GM12878 (cell line): ENCODE data around the gene SNAI1. TPM values are rescaled to one million over a fixed set of nuclear protein-coding genes. Genes with fewer than 3 reads are reported as not detected.

ENCODE experiments used
- ATAC-seq: fragments of 200-7000 bp; cut with Tn5 transposase; 3 replicates; pipeline ENCODE4 v1.9.1; 2020; ENCODE audit warnings: mild to moderate bottlenecking, moderate library complexity
- BruUV-seq: library from RNA; stranded (reverse); fragments of 400-500 nt; replicated peaks from 2 replicates; lab custom pipeline; 2021; lab: Mats Ljungman, UMichigan
- CTCF ChIA-PET: fragments of 300-600 bp; sonication (Branson Sonifier 250); formaldehyde crosslinking; extraction: SDS; loops from one replicate; lab custom pipeline; 2021; ENCODE audit warnings: inconsistent platforms; lab: Yijun Ruan, JAX
- POLR2A ChIA-PET: fragments of 350-600 bp; formaldehyde crosslinking; extraction: SDS; loops from one replicate; lab custom pipeline; 2021; ENCODE audit warnings: inconsistent platforms; lab: Charles Lee
- RAD21 ChIA-PET: fragments of 300-600 bp; sonication (Branson Sonifier 250); formaldehyde crosslinking; loops from one replicate; lab custom pipeline; 2023; ENCODE audit warnings: antibody characterized with exemption; ENCODE audit not compliant: unreplicated experiment; lab: Charles Lee
- SMC1A ChIA-PET: fragments of 300-600 bp; sonication (Branson Sonifier 250); formaldehyde crosslinking; loops from one replicate; lab custom pipeline; 2023; ENCODE audit not compliant: unreplicated experiment, uncharacterized antibody; lab: Charles Lee
- DNase-seq: peaks from one replicate; pipeline ENCODE4 v3.0.0-alpha.2; 2011; ENCODE audit warnings: low read depth, low spot score
- FAIRE-seq: peaks from 3 replicates; lab custom pipeline; 2011; peaks lifted over from hg19 to GRCh38; lab: Jason Lieb, UNC
- H2AFZ ChIP-seq: 2 replicates; pipeline ENCODE4 v1.6.0; 2011; ENCODE audit warnings: low read depth, low read length, control low read depth; ENCODE audit not compliant: control insufficient read depth
- H3K27ac ChIP-seq: 2 replicates; pipeline ENCODE4 v1.5.1; 2011; ENCODE audit warnings: control low read depth; ENCODE audit not compliant: control insufficient read depth, insufficient read depth
- H3K27me3 ChIP-seq, 2 experiments: replicated peaks in 1 of 2; 2 replicates each; pipeline versions ENCODE4 v1.6.0 to v1.6.1; 2011; ENCODE audit warnings: low read length in 1 of 2; ENCODE audit not compliant: control insufficient read depth in 2 of 2, insufficient read depth in 2 of 2
- H3K36me3 ChIP-seq, 2 experiments: 2 replicates each; pipeline ENCODE4 v1.5.1; 2011; ENCODE audit warnings: low read length in 1 of 2; ENCODE audit not compliant: control insufficient read depth in 2 of 2, insufficient read depth in 2 of 2
- H3K4me1 ChIP-seq: 2 replicates; pipeline ENCODE4 v1.6.1; 2011; ENCODE audit warnings: mild to moderate bottlenecking, low read length, moderate library complexity, mixed read lengths; ENCODE audit not compliant: control insufficient read depth, insufficient read depth
- H3K4me2 ChIP-seq: 2 replicates; pipeline ENCODE4 v1.6.0; 2011; ENCODE audit warnings: control low read depth; ENCODE audit not compliant: control insufficient read depth, insufficient read depth
- H3K4me3 ChIP-seq: fragments of 200-600 bp; sonication (generic); 2 replicates; pipeline ENCODE4 v1.5.1; 2016
- H3K79me2 ChIP-seq: 2 replicates; pipeline ENCODE4 v1.6.0; 2011; ENCODE audit warnings: low read length; ENCODE audit not compliant: control insufficient read depth, insufficient read depth
- H3K9ac ChIP-seq: 2 replicates; pipeline ENCODE4 v1.8.0; 2011; ENCODE audit warnings: low read length, control low read depth, mixed read lengths; ENCODE audit not compliant: control insufficient read depth, insufficient read depth
- H3K9me3 ChIP-seq: replicated peaks from 3 replicates; pipeline ENCODE4 v1.5.1; 2011; ENCODE audit warnings: mild to moderate bottlenecking, low read length; ENCODE audit not compliant: control insufficient read depth, insufficient read depth
- H4K20me1 ChIP-seq: 2 replicates; pipeline ENCODE4 v1.6.0; 2011; ENCODE audit not compliant: control insufficient read depth, insufficient read depth
- KDM1A ChIP-seq: fragments of 200-600 bp; sonication (generic); IDR thresholded peaks from 2 replicates; pipeline ENCODE4 v1.6.1; 2016; ENCODE audit warnings: borderline replicate concordance
- LARP7 ChIP-seq: fragments of 450-650 bp; IDR thresholded peaks from 2 replicates; pipeline ENCODE4 v1.6.1; 2017; ENCODE audit warnings: mild to moderate bottlenecking
- MYC ChIP-seq: IDR thresholded peaks from 2 replicates; pipeline ENCODE4 v1.6.1; 2011; ENCODE audit warnings: mild to moderate bottlenecking, low read length, moderate library complexity, inconsistent platforms; ENCODE audit not compliant: insufficient read depth, insufficient replicate concordance, insufficient read length, severe bottlenecking
- NFYA ChIP-seq: IDR thresholded peaks from 2 replicates; pipeline ENCODE4 v1.6.1; 2011; ENCODE audit warnings: low read depth, mild to moderate bottlenecking, low read length, improper control_type of control experiment, borderline replicate concordance
- NR2F1 ChIP-seq: fragments of 450-650 bp; conservative IDR thresholded peaks from 2 replicates; pipeline ENCODE4 v1.6.1; 2017; ENCODE audit warnings: mild to moderate bottlenecking
- PAX5 ChIP-seq: IDR thresholded peaks from 2 replicates; pipeline ENCODE4 v1.6.1; 2011; ENCODE audit warnings: low read depth, low read length, borderline replicate concordance
- RELA ChIP-seq: fragments of 450-650 bp; IDR thresholded peaks from 2 replicates; pipeline ENCODE4 v1.8.0; 2014; ENCODE audit warnings: borderline replicate concordance; ENCODE audit not compliant: partially characterized antibody
- SP1 ChIP-seq: IDR thresholded peaks from one replicate; pipeline ENCODE4 v1.6.1; 2011; ENCODE audit warnings: low read depth, low read length
- ZNF207 ChIP-seq: fragments of 450-650 bp; IDR thresholded peaks from 2 replicates; pipeline ENCODE4 v1.6.1; 2014; ENCODE audit warnings: antibody characterized with exemption, mild to moderate bottlenecking, borderline replicate concordance
- ZNF274 ChIP-seq: IDR thresholded peaks from one replicate; pipeline ENCODE4 v1.8.0; 2011; ENCODE audit not compliant: insufficient read length, insufficient read depth
- WGBS: methylation state at CpG from one replicate; pipeline ENCODE4 v1.1.6; 2016; ENCODE audit warnings: low lambda C conversion rate; ENCODE audit not compliant: insufficient replicate concordance, insufficient coverage; ENCODE audit errors: missing lambda C conversion rate; 5-methylcytosine and 5-hydroxymethylcytosine counted together
- in situ Hi-C: fragments of 300-500 bp; cut with MboI; formaldehyde crosslinking; loops from 9 replicates; pipeline ENCODE4 v1.14.3; 2018; ENCODE audit warnings: mixed read lengths
- intact Hi-C: fragments of 100-400 bp; cut with micrococcal nuclease; formaldehyde crosslinking; loops from one replicate; pipeline ENCODE4 v1.14.2; 2022; ENCODE audit not compliant: unreplicated experiment
- polyA plus RNA-seq, 11 experiments: library from polyadenylated mRNA; depleted of rRNA in 4 of 11; unstranded in 6 of 11; stranded (reverse) in 5 of 11; fragments of >200 nt; fragmentation: Nextera tagmentation in 4 of 11; fragmentation: Illumina TruSeq in 1 of 11; extraction: Ambion mirVana in 4 of 11; extraction: Trizol in 1 of 11; gene quantifications; 1 replicate in 1 of 11; 2 replicates in 10 of 11; pipeline versions ENCODE4 v1.2.1 to v1.2.3, GENCODE V29; 2011 to 2016; ENCODE audit warnings: inconsistent platforms in 2 of 11, missing spikeins in 2 of 11, low read depth in 1 of 11
- total RNA-seq, 4 experiments: library from RNA; depleted of rRNA in 3 of 4; stranded (reverse); fragments of >200 nt in 3 of 4; fragmentation: Illumina TruSeq in 1 of 4; extraction: Trizol in 1 of 4; gene quantifications; 2 replicates each; pipeline versions ENCODE4 v1.2.1 to v1.2.3, GENCODE V29; 2013 to 2021

The SNAI1 gene
- total and polyA plus RNA-seq, 10 of the 15 experiments (the other 5 are each of a cell fraction or from before 2014, with no cell fraction given), result 0.11 to 0.79 (median 0.24) TPM; not detected in 2

GRCh38 chr20:49981218-49982071 is 1.3 kb upstream of the SNAI1 start:
- Histone ChIP-seq H3K36me3 (no peaks in the 10 kb centered on the region), H3K9me3 (no peaks in the 10 kb centered on the region), H3K79me2 (no peaks in the 10 kb centered on the region), H3K27me3 (no peaks in the 10 kb centered on the region), H3K4me2 (no peak overlapping the region), H2AFZ (no peak overlapping the region), H3K4me1 (no peaks in the 10 kb centered on the region; the same call in 1 of the 2 replicates), H3K9ac (no peak overlapping the region), H4K20me1 (no peaks in the 10 kb centered on the region), H3K4me3 (no peak overlapping the region), H3K27ac (no peak overlapping the region)
- ChIA-PET RAD21 (interaction anchor here (0.7 to 11.4 kb wide), 7 partner anchors 25 to 188 kb away, joined by 3 to 234 read pairs (median 3); no protein-coding TSS in a partner anchor), SMC1A (interaction anchor here (0.9 to 4.6 kb wide), 9 partner anchors 20 to 187 kb away, joined by 3 to 93 read pairs (median 4); no protein-coding TSS in a partner anchor), CTCF (interaction anchor here (0.6 to 14.7 kb wide), 22 partner anchors 8 to 197 kb away, joined by 3 to 369 read pairs (median 4); partner anchors contain the start of gene UBE2V1), POLR2A (interaction anchor here (0.7 to 1.1 kb wide), 2 partner anchors 88 to 128 kb away, joined by 3 to 5 read pairs; no protein-coding TSS in a partner anchor)
- no TSS peak for BruUV-seq
- no peak for TF ChIP-seq RELA
- TF ChIP-seq MYC, result no peak
- intact Hi-C loops (no loop called here), in situ Hi-C loops (loop anchor here (5.0 kb wide), 2 partner anchors 91 to 186 kb away; no protein-coding TSS in a partner anchor)
- FAIRE-seq (no peak), DNase-seq (no peak), ATAC-seq (no peak)
- 73% methylated on average over 22 of the region's 23 CpGs for WGBS

DNA sequence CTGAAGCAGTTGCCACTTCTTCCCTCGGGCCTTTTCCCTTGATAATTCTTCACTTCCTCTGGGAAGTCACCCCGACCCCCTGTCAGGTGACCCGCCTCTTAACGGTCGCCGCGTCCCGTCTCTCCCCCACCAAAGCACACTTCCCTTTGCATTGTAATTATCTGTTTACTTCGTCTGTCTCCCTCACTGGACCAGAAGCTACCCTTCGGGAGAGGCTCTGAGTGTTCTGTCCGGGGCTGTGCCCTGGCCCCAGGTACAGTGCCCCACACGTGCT is 771 bp upstream of the SNAI1 start:
- intact Hi-C loops, result no loop called here
- Histone ChIP-seq H3K27me3 (no peaks in the 10 kb centered on the region), H3K9ac (no peak overlapping the region), H3K79me2 (no peaks in the 10 kb centered on the region)
- no peak for ATAC-seq
- in situ Hi-C loops, result loop anchor here (5.0 kb wide), 2 partner anchors 90 to 185 kb away; no protein-coding TSS in a partner anchor
- DNase-seq, result no peak
- SMC1A ChIA-PET, result interaction anchor here (0.9 to 4.6 kb wide), 6 partner anchors 20 to 184 kb away, joined by 3 to 93 read pairs (median 6); no protein-coding TSS in a partner anchor
- TF ChIP-seq PAX5, result no peak
- TF ChIP-seq LARP7, result no peak
- TF ChIP-seq ZNF274, result no peak
- no peak for TF ChIP-seq SP1
- TF ChIP-seq KDM1A, result no peak
- no peak for TF ChIP-seq NR2F1
- no peak for TF ChIP-seq NFYA
- TF ChIP-seq ZNF207, result no peak
- TF ChIP-seq, all 136 proteins: peak for 0
- ChIA-PET RAD21 (interaction anchor here (0.9 to 11.4 kb wide), 6 partner anchors 24 to 188 kb away, joined by 3 to 234 read pairs (median 4); no protein-coding TSS in a partner anchor), CTCF (interaction anchor here (0.6 to 14.7 kb wide), 16 partner anchors 17 to 197 kb away, joined by 3 to 369 read pairs (median 4); partner anchors contain the start of gene UBE2V1), POLR2A (interaction anchor here (1.1 kb wide), 1 partner anchor 87 kb away, joined by 3 read pairs; no protein-coding TSS in a partner anchor)
- Histone ChIP-seq H3K36me3 (no peaks in the 10 kb centered on the region), H3K27ac (no peak overlapping the region), H3K4me3 (no peak overlapping the region), H3K9me3 (no peaks in the 10 kb centered on the region), H4K20me1 (no peaks in the 10 kb centered on the region), H3K4me2 (peak overlapping the region; percentile 78), H3K4me1 (no peaks in the 10 kb centered on the region; the same call in 1 of the 2 replicates), H2AFZ (peak overlapping the region; percentile 71; the same call in 1 of the 2 replicates)
- FAIRE-seq, result no peak
- no TSS peak for BruUV-seq
- WGBS, result 16% methylated on average over 12 of the region's 12 CpGs
